Keratinocyte (primary cell): ENCODE measurements around the gene FLYWCH1.

Experiments used
- CTCF ChIP-seq, 3 experiments: IDR thresholded peaks in 1 of 3; conservative IDR thresholded peaks in 1 of 3; optimal IDR thresholded peaks in 1 of 3; 2 replicates in 2 of 3; 3 replicates in 1 of 3; pipeline versions ENCODE3 to v1.5.1; 2011; ENCODE audit warnings: low read length in 3 of 3, mild to moderate bottlenecking in 3 of 3, moderate library complexity in 2 of 3, control low read depth in 1 of 3, inconsistent platforms in 1 of 3; ENCODE audit not compliant: insufficient read depth in 2 of 3; ENCODE audit errors: extremely low read depth in 1 of 3
- EZH2 ChIP-seq: IDR thresholded peaks from one replicate; pipeline ENCODE4 v1.6.1; 2012; ENCODE audit warnings: inconsistent platforms, mild to moderate bottlenecking, low read length, moderate library complexity

- no peak for TF ChIP-seq CTCF (optimal IDR thresholded peaks at IDR 0.05 in 1 of 3, IDR thresholded peaks at IDR 0.05 in 1 of 3, conservative IDR thresholded peaks at IDR 0.05 in 1 of 3; ENCODE audit: extremely low read depth in 1 of 3, insufficient read depth in 2 of 3, low read length in 3 of 3)
- TF ChIP-seq EZH2 = no peak
Measured at GRCh38 chr16:2968738-2969544, 57.2 kb downstream of the FLYWCH1 start, which contains the start of gene PAQR4.
